ENCODE measurements around the gene SHB. TPM values are rescaled to one million over a fixed set of nuclear protein-coding genes. Genes with fewer than 3 reads are reported as not detected.

Gene SHB
- polyA plus RNA-seq, 2 of the 4 experiments (the other 2 are of a cell fraction): 15.4 to 22.0 TPM

DNA sequence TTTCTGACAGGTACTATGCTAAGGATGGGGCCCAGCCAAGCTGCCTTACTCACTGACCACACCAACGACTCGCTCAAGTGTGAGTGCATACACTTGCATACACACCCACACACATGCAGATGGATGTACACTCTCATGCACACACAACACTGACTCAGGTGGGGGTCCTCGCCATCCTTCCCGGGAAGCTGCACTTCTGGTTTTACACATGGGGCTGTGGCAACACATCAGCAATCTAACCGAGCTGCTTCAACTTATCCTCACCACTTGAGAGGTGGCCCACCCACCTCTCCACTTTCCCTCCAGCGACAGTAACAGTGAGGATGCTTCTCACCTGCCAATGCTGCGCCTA is 97.9 kb downstream of the SHB start (continued):
- TF ChIP-seq, protein P1, sequence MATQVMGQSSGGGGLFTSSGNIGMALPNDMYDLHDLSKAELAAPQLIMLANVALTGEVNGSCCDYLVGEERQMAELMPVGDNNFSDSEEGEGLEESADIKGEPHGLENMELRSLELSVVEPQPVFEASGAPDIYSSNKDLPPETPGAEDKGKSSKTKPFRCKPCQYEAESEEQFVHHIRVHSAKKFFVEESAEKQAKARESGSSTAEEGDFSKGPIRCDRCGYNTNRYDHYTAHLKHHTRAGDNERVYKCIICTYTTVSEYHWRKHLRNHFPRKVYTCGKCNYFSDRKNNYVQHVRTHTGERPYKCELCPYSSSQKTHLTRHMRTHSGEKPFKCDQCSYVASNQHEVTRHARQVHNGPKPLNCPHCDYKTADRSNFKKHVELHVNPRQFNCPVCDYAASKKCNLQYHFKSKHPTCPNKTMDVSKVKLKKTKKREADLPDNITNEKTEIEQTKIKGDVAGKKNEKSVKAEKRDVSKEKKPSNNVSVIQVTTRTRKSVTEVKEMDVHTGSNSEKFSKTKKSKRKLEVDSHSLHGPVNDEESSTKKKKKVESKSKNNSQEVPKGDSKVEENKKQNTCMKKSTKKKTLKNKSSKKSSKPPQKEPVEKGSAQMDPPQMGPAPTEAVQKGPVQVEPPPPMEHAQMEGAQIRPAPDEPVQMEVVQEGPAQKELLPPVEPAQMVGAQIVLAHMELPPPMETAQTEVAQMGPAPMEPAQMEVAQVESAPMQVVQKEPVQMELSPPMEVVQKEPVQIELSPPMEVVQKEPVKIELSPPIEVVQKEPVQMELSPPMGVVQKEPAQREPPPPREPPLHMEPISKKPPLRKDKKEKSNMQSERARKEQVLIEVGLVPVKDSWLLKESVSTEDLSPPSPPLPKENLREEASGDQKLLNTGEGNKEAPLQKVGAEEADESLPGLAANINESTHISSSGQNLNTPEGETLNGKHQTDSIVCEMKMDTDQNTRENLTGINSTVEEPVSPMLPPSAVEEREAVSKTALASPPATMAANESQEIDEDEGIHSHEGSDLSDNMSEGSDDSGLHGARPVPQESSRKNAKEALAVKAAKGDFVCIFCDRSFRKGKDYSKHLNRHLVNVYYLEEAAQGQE (IDR thresholded peaks at IDR 0.05): no peak
- TF ChIP-seq HOXB5 (CRISPR knock-in tag; IDR thresholded peaks at IDR 0.05) (no peak), POLR2AphosphoS2 (conservative IDR thresholded peaks at IDR 0.05; ENCODE audit: low read length) (no peak), HOXB13 (CRISPR knock-in tag; IDR thresholded peaks at IDR 0.05; ENCODE audit: low read depth) (no peak), PHF8 (IDR thresholded peaks at IDR 0.05; ENCODE audit: borderline replicate concordance, low read depth) (no peak), HDAC2 (IDR thresholded peaks at IDR 0.05) (no peak), FOXS1 (CRISPR knock-in tag; IDR thresholded peaks at IDR 0.05) (no peak), HOXA7 (CRISPR knock-in tag; IDR thresholded peaks at IDR 0.05) (no peak), CHD4 (IDR thresholded peaks at IDR 0.05; ENCODE audit: borderline replicate concordance) (no peak)
- TF ChIP-seq, protein P2, sequence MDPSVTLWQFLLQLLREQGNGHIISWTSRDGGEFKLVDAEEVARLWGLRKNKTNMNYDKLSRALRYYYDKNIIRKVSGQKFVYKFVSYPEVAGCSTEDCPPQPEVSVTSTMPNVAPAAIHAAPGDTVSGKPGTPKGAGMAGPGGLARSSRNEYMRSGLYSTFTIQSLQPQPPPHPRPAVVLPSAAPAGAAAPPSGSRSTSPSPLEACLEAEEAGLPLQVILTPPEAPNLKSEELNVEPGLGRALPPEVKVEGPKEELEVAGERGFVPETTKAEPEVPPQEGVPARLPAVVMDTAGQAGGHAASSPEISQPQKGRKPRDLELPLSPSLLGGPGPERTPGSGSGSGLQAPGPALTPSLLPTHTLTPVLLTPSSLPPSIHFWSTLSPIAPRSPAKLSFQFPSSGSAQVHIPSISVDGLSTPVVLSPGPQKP (IDR thresholded peaks at IDR 0.05; ENCODE audit: low read depth, low read length): no peak
- TF ChIP-seq, protein P3, sequence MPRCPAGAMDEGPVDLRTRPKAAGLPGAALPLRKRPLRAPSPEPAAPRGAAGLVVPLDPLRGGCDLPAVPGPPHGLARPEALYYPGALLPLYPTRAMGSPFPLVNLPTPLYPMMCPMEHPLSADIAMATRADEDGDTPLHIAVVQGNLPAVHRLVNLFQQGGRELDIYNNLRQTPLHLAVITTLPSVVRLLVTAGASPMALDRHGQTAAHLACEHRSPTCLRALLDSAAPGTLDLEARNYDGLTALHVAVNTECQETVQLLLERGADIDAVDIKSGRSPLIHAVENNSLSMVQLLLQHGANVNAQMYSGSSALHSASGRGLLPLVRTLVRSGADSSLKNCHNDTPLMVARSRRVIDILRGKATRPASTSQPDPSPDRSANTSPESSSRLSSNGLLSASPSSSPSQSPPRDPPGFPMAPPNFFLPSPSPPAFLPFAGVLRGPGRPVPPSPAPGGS (IDR thresholded peaks at IDR 0.05): no peak

DNA sequence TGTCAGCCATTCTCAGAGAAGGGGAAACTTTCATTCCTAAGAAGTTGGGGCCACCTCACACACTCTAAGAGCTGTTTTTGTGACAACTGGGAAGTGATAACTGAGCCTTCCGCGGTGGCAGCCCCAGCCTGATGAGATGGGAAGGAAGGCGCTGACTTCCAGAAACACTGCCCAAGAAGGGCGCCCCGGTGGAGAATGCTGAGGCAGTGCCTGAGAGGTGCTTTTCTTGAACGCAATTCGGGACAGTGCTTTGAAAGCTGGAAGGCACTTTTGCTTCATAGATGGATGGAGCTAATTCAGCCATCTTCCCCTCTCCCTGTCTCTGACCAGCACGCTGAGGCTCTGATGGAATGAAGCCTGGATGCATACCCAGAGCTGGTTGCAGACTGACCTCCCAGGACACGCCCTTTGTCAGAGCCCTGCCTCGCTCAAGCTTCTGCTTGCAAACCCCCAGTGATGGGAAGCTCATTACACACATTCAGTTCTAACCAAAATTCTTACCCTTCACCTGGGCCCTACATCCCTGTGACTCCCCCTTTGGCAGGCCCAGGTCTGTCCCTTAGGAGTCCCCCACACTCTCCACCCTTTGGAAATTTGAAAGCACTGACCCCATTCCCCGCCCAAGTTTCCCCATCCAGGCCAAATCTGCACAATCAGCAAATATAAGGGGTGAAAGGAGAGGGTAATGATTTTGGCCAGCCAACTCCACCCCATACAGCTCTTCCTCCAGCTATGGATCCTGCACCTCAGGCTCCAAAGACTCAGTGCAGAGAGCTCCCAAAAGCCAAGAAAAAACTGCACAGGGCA is 98.5 kb downstream of the SHB start:
- 95% methylated on average over 11 of the region's 11 CpGs for WGBS (ENCODE audit: missing lambda C conversion rate)

More for the DNA sequence above, 98.5 kb downstream of the SHB start:
- peaks cover 90% of the 10 kb centered on the region for H3K4me1 ChIP-seq
- FAIRE-seq: no peak
- peak overlapping the region; percentile 74 to 85; a peak in 5 of 6 replicates for H3K27ac ChIP-seq
- TF ChIP-seq MAFK (IDR thresholded peaks at IDR 0.05; ENCODE audit: partially characterized antibody): peak; percentile 96
- TF ChIP-seq, protein P3 (IDR thresholded peaks at IDR 0.05): no peak
- no peak overlapping the region for H3K4me3 ChIP-seq
- H3K4me2 ChIP-seq: peak overlapping the region; percentile 80; the same call in 1 of the 3 replicates
- CTCF ChIA-PET: interaction anchor here (0.6 to 4.1 kb wide), 10 partner anchors 8 to 117 kb away, joined by 3 to 15 read pairs (median 4); no protein-coding TSS in a partner anchor
- no peak for DNase-seq (ENCODE audit: low read depth in 1 of 2, low spot score in 1 of 2)
- POLR2A ChIA-PET: interaction anchor here (0.6 kb wide), 1 partner anchor 34 kb away, joined by 3 read pairs; no protein-coding TSS in a partner anchor
- no peak for ATAC-seq
- no peaks in the 10 kb centered on the region for H3K9me3 ChIP-seq

All from A549 (cell line).